ENCODE data around the gene CFAP97D2. TPM values are rescaled to one million over a fixed set of nuclear protein-coding genes. Genes with fewer than 3 reads are reported as not detected.

CFAP97D2 gene
- total and polyA plus RNA-seq, 2 experiments from 2014 or later: not detected

DNA sequence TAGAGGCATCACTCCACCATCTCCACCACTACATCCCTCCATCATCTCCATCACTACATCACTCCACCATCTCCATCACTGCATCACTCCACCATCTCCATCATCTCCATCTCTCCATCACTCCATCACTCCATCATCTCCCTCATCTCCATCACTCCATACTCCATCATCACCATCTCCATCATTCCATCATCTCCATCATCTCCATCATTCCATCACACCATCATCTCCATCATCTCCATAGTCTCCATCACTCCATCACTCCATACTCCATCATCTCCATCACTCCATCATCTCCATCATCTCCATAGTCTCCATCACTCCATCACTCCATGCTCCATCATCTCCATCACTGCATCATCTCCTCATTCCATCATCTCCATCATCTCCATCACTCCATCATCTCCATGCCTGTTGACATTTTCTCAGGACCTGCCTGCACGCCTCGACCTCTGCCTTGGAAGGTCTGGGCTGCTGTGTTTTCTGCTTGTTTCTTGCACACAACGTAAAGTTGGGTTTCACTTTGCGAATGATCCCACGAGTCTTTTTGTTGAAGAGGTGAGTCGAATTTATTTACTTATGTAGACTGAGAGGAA, 25.5 kb upstream of the CFAP97D2 start:
- Histone ChIP-seq H3K9me3 (ENCODE audit: low read depth) (no peaks in the 10 kb centered on the region), H3K36me3 (replicated peaks; ENCODE audit: insufficient read depth, low read depth) (no peaks in the 10 kb centered on the region), H2AFZ (no peak overlapping the region), H3K9me2 (replicated peaks; ENCODE audit: insufficient read depth) (no peaks in the 10 kb centered on the region), H3K4me2 (no peak overlapping the region), H4K20me1 (ENCODE audit: insufficient read depth, poor library complexity, severe bottlenecking) (no peaks in the 10 kb centered on the region), H3K27ac (no peak overlapping the region), H3K79me2 (no peaks in the 10 kb centered on the region), H3K4me1 (ENCODE audit: insufficient read depth) (no peaks in the 10 kb centered on the region), H3K27me3 (no peaks in the 10 kb centered on the region), H3K4me3 (no peak overlapping the region)
- 97% methylated on average over 6 of the region's 6 CpGs for WGBS (ENCODE audit: low lambda C conversion rate, missing lambda C conversion rate)
- no peak for DNase-seq (ENCODE audit: low spot score)
- TF ChIP-seq EZH2 (IDR thresholded peaks at IDR 0.05; ENCODE audit: borderline replicate concordance): no peak
- TF ChIP-seq EZH2phosphoT487 (IDR thresholded peaks at IDR 0.05; ENCODE audit: low read depth, severe bottlenecking, unreplicated experiment): no peak
- TF ChIP-seq, protein P1, sequence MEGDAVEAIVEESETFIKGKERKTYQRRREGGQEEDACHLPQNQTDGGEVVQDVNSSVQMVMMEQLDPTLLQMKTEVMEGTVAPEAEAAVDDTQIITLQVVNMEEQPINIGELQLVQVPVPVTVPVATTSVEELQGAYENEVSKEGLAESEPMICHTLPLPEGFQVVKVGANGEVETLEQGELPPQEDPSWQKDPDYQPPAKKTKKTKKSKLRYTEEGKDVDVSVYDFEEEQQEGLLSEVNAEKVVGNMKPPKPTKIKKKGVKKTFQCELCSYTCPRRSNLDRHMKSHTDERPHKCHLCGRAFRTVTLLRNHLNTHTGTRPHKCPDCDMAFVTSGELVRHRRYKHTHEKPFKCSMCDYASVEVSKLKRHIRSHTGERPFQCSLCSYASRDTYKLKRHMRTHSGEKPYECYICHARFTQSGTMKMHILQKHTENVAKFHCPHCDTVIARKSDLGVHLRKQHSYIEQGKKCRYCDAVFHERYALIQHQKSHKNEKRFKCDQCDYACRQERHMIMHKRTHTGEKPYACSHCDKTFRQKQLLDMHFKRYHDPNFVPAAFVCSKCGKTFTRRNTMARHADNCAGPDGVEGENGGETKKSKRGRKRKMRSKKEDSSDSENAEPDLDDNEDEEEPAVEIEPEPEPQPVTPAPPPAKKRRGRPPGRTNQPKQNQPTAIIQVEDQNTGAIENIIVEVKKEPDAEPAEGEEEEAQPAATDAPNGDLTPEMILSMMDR (IDR thresholded peaks at IDR 0.05; ENCODE audit: poor library complexity): no peak

GRCh38 chr13:114154476-114154875, 24.6 kb upstream of the CFAP97D2 start:
- TF ChIP-seq EZH2phosphoT487 (IDR thresholded peaks at IDR 0.05; ENCODE audit: low read depth, severe bottlenecking, unreplicated experiment) (no peak), EZH2 (IDR thresholded peaks at IDR 0.05; ENCODE audit: borderline replicate concordance) (no peak)
- TF ChIP-seq, protein P1 (IDR thresholded peaks at IDR 0.05; ENCODE audit: poor library complexity): no peak
- Histone ChIP-seq H3K79me2 (no peaks in the 10 kb centered on the region), H3K27ac (no peak overlapping the region), H3K36me3 (replicated peaks; ENCODE audit: insufficient read depth, low read depth) (no peaks in the 10 kb centered on the region), H3K4me1 (ENCODE audit: insufficient read depth) (no peaks in the 10 kb centered on the region), H3K27me3 (no peaks in the 10 kb centered on the region), H4K20me1 (ENCODE audit: insufficient read depth, poor library complexity, severe bottlenecking) (no peaks in the 10 kb centered on the region), H2AFZ (no peak overlapping the region), H3K4me2 (no peak overlapping the region), H3K4me3 (no peak overlapping the region), H3K9me3 (ENCODE audit: low read depth) (no peaks in the 10 kb centered on the region), H3K9me2 (replicated peaks; ENCODE audit: insufficient read depth) (no peaks in the 10 kb centered on the region)
- no peak for DNase-seq (ENCODE audit: low spot score)
- 88% methylated on average over 9 of the region's 9 CpGs for WGBS (ENCODE audit: low lambda C conversion rate, missing lambda C conversion rate)

GRCh38 chr13:114155320-114155719, 23.7 kb upstream of the CFAP97D2 start:
- no peak for DNase-seq (ENCODE audit: low spot score)
- H3K4me1 ChIP-seq (ENCODE audit: insufficient read depth): no peaks in the 10 kb centered on the region
- no peak overlapping the region for H3K4me3 ChIP-seq
- no peaks in the 10 kb centered on the region for H3K27me3 ChIP-seq
- no peaks in the 10 kb centered on the region for H4K20me1 ChIP-seq (ENCODE audit: insufficient read depth, poor library complexity, severe bottlenecking)
- no peaks in the 10 kb centered on the region for H3K9me3 ChIP-seq (ENCODE audit: low read depth)
- H3K4me2 ChIP-seq: no peak overlapping the region
- H3K79me2 ChIP-seq: no peaks in the 10 kb centered on the region
- no peak overlapping the region for H3K27ac ChIP-seq
- H2AFZ ChIP-seq: no peak overlapping the region
- no CpG with 5 or more reads among the region's 3 CpGs for WGBS (ENCODE audit: low lambda C conversion rate, missing lambda C conversion rate)
- no peaks in the 10 kb centered on the region for H3K9me2 ChIP-seq (replicated peaks; ENCODE audit: insufficient read depth)
- H3K36me3 ChIP-seq (replicated peaks; ENCODE audit: insufficient read depth, low read depth): no peaks in the 10 kb centered on the region
- TF ChIP-seq EZH2phosphoT487 (IDR thresholded peaks at IDR 0.05; ENCODE audit: low read depth, severe bottlenecking, unreplicated experiment) (no peak), EZH2 (IDR thresholded peaks at IDR 0.05; ENCODE audit: borderline replicate concordance) (no peak)
- TF ChIP-seq, protein P1 (IDR thresholded peaks at IDR 0.05; ENCODE audit: poor library complexity): no peak
